Nephron (organoid): ENCODE measurements around the gene CTSC.

ENCODE experiments used
- H3K27ac Mint-ChIP-seq, 3 experiments: 2 replicates each; pipeline ENCODE4 v1.8.0; 2020; ENCODE audit warnings: mixed read lengths in 3 of 3, mild to moderate bottlenecking in 2 of 3, moderate library complexity in 1 of 3
- H3K27me3 Mint-ChIP-seq: 2 replicates; pipeline ENCODE4 v1.8.0; 2021; ENCODE audit warnings: low read depth, mild to moderate bottlenecking, moderate library complexity, mixed read lengths
- H3K36me3 Mint-ChIP-seq: 2 replicates; pipeline ENCODE4 v1.8.0; 2020; ENCODE audit warnings: low read depth, mixed read lengths
- H3K4me1 Mint-ChIP-seq: 2 replicates; pipeline ENCODE4 v1.8.0; 2020; ENCODE audit warnings: mixed read lengths
- H3K4me3 Mint-ChIP-seq, 3 experiments: 2 replicates each; pipeline ENCODE4 v1.8.0; 2020; ENCODE audit warnings: mild to moderate bottlenecking in 3 of 3, mixed read lengths in 3 of 3, moderate library complexity in 2 of 3
- H3K9me3 Mint-ChIP-seq: 2 replicates; pipeline ENCODE4 v1.8.0; 2020; ENCODE audit warnings: mixed read lengths
- TF ChIP-seq, protein P1 (sequence below), 3 experiments: fragments of 200-600 bp; sonication (generic); IDR thresholded peaks; one replicate each; pipeline ENCODE4 v1.5.0; 2021; ENCODE audit warnings: antibody characterized with exemption in 3 of 3; ENCODE audit not compliant: unreplicated experiment in 3 of 3

Gene CTSC

DNA sequence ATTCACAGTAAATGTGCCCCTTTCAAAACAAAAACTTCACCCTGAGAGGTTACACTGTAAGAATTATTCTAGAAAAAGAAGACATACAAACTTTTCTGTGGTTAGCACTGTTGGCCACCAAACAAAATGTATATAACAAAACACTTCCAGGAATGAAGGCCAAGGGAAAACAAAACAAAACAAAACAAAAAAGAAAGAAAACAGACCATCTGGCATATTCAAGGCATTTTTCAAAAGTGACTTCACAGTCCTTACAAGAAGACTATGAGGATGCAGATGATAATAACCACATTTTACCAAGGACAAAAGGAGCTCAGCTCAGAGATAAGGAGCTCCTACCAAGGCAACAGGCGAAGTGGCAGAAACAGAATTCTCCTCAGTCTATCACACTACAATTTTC lies 24.9 kb downstream of the CTSC start:
- H3K27ac Mint-ChIP-seq, result peak overlapping the region in 1 of 3 experiments; percentile 80
- peaks cover 8% of the 10 kb centered on the region for H3K4me1 Mint-ChIP-seq
- H3K9me3 Mint-ChIP-seq, result no peaks in the 10 kb centered on the region
- H3K36me3 Mint-ChIP-seq, result peaks cover 39% of the 10 kb centered on the region
- TF ChIP-seq, protein P1, sequence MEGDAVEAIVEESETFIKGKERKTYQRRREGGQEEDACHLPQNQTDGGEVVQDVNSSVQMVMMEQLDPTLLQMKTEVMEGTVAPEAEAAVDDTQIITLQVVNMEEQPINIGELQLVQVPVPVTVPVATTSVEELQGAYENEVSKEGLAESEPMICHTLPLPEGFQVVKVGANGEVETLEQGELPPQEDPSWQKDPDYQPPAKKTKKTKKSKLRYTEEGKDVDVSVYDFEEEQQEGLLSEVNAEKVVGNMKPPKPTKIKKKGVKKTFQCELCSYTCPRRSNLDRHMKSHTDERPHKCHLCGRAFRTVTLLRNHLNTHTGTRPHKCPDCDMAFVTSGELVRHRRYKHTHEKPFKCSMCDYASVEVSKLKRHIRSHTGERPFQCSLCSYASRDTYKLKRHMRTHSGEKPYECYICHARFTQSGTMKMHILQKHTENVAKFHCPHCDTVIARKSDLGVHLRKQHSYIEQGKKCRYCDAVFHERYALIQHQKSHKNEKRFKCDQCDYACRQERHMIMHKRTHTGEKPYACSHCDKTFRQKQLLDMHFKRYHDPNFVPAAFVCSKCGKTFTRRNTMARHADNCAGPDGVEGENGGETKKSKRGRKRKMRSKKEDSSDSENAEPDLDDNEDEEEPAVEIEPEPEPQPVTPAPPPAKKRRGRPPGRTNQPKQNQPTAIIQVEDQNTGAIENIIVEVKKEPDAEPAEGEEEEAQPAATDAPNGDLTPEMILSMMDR (IDR thresholded peaks at IDR 0.05; ENCODE audit: unreplicated experiment in 3 of 3), result no peak
- H3K27me3 Mint-ChIP-seq, result no peaks in the 10 kb centered on the region
- no peak overlapping the region for H3K4me3 Mint-ChIP-seq

DNA sequence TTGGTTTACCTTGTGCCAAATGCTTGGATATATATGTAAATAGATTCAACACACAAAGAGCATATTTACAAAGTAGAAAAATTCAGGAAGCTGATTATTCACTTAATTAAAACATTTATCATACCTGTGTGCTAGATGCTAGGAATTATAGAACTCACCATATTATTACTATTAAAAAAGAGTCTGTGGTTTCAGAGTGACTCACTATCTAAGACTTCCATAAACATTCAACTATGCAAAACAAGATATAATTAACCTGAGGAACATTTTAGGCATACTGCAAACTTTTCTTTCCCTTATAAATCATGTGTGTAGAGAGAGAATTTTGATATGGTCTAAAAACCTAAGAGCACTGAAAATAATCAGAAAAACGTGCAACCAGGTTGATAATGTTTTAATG lies 27.3 kb downstream of the CTSC start:
- Mint-ChIP-seq H3K4me3 (no peak overlapping the region), H3K4me1 (peaks cover 5% of the 10 kb centered on the region), H3K36me3 (peaks cover 58% of the 10 kb centered on the region), H3K27me3 (no peaks in the 10 kb centered on the region), H3K9me3 (peaks cover 3% of the 10 kb centered on the region), H3K27ac (no peak overlapping the region)
- TF ChIP-seq, protein P1 (IDR thresholded peaks at IDR 0.05; ENCODE audit: unreplicated experiment in 3 of 3), result no peak

GRCh38 chr11:88308576-88308975 lies 29.0 kb downstream of the CTSC start:
- peaks cover 3% of the 10 kb centered on the region for H3K9me3 Mint-ChIP-seq
- H3K4me1 Mint-ChIP-seq, result peaks cover 5% of the 10 kb centered on the region
- TF ChIP-seq, protein P1 (IDR thresholded peaks at IDR 0.05; ENCODE audit: unreplicated experiment in 3 of 3), result no peak
- no peak overlapping the region for H3K4me3 Mint-ChIP-seq
- H3K27ac Mint-ChIP-seq, result no peak overlapping the region
- H3K27me3 Mint-ChIP-seq, result no peaks in the 10 kb centered on the region
- H3K36me3 Mint-ChIP-seq, result peaks cover 63% of the 10 kb centered on the region

DNA sequence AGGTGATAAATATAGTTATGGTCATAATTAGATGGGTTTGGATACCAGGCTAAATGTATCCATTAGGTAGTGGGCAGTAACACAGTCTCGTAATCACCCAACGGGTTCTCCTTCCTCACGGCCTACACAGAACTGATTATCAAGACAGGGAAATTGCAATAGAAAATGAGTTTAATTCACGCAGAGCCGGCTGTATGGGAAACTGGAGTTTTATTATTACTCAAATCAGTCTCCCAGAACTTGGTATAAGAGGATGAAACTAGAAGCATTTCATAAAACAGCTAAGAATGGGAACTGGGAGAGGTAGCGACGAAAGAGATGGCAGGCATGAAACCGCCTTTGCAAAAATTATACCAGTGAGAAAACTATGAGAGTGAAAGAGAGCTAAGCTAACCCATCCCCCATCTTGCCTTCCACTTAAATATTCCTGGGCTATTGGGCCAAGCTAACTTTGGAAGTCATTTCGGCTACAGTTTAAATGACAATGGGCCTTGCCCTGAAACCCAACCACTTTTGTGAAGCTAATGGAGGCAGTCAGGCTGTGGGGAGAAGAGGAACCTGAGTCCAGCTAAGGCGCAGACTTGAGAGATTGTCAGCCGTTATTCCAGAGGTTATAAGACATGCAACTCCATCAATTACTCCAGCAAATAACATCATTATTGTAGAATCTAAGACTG lies 29.6 kb downstream of the CTSC start:
- no peak overlapping the region for H3K4me3 Mint-ChIP-seq
- H3K27ac Mint-ChIP-seq, result no peak overlapping the region
- peaks cover 3% of the 10 kb centered on the region for H3K9me3 Mint-ChIP-seq
- H3K4me1 Mint-ChIP-seq, result peaks cover 5% of the 10 kb centered on the region
- H3K36me3 Mint-ChIP-seq, result peaks cover 70% of the 10 kb centered on the region
- TF ChIP-seq, protein P1 (IDR thresholded peaks at IDR 0.05; ENCODE audit: unreplicated experiment in 3 of 3), result no peak
- no peaks in the 10 kb centered on the region for H3K27me3 Mint-ChIP-seq

DNA sequence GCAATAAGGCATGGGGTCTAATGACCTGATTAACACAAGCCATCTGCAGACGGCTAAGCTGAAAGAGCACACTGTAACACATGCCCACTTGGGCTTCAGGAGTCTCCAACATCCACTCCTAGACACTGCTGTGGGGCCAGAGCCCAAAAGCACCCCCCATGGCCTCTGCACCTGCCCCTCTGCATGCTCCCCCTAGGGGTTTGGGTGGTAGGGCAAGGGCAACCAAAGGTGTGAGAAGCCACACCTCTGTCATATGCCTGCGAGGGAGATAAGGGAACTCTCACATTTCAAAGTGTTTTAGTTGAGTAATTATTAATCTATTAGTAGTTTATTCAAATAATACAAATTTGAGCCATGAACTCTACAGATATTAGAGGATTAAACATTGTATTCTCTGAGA lies 30.8 kb downstream of the CTSC start:
- Mint-ChIP-seq H3K4me1 (peaks cover 3% of the 10 kb centered on the region), H3K36me3 (peaks cover 72% of the 10 kb centered on the region), H3K27ac (no peak overlapping the region), H3K27me3 (no peaks in the 10 kb centered on the region), H3K9me3 (peaks cover 3% of the 10 kb centered on the region), H3K4me3 (no peak overlapping the region)
- TF ChIP-seq, protein P1 (IDR thresholded peaks at IDR 0.05; ENCODE audit: unreplicated experiment in 3 of 3), result no peak

DNA sequence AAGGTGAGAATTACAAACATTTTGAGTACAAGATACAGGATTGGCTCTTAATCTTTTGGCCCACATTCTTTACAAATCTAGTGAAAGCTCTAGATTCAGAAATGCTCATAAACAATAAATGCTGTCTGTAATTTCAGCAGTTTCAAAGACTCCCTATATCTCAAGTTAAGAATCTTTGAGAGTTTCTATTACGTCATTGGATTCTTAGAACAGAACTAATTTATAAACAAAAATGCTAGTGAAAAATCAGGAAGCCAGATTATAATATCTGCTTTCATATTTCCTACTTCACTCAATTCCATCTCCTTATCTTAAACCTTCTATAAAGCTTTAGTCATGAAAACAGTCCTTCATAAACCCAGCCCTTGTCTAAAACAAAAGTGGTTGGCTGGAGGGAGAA lies 32.1 kb downstream of the CTSC start:
- Mint-ChIP-seq H3K27ac (no peak overlapping the region), H3K36me3 (peaks cover 83% of the 10 kb centered on the region), H3K4me3 (no peak overlapping the region), H3K4me1 (peaks cover 14% of the 10 kb centered on the region), H3K27me3 (no peaks in the 10 kb centered on the region), H3K9me3 (peaks cover 3% of the 10 kb centered on the region)
- TF ChIP-seq, protein P1 (IDR thresholded peaks at IDR 0.05; ENCODE audit: unreplicated experiment in 3 of 3), result no peak
